Loucy (cell line): Measurements from ENCODE around the gene KIF20B.

Source experiments
- H2AFZ ChIP-seq: fragments of 200-600 bp; sonication (generic); 2 replicates; pipeline ENCODE4 v1.6.0; 2016; ENCODE audit warnings: antibody characterized with exemption, mild to moderate bottlenecking, low read length, moderate library complexity
- H3F3A ChIP-seq: fragments of 200-600 bp; 2 replicates; pipeline ENCODE4 v1.6.0; 2016; ENCODE audit warnings: antibody characterized with exemption, low read depth, mild to moderate bottlenecking
- H3K27me3 ChIP-seq: fragments of 200-600 bp; sonication (generic); 2 replicates; pipeline ENCODE4 v1.6.1; 2014; ENCODE audit warnings: low read length, mild to moderate bottlenecking; ENCODE audit not compliant: insufficient read depth, poor library complexity, severe bottlenecking
- H3K36me3 ChIP-seq: fragments of 200-600 bp; sonication (generic); 2 replicates; pipeline ENCODE4 v1.6.1; 2016; ENCODE audit warnings: low read length; ENCODE audit not compliant: insufficient read depth
- H3K4me1 ChIP-seq: fragments of 200-600 bp; sonication (generic); 2 replicates; pipeline ENCODE4 v1.5.1; 2014; ENCODE audit warnings: low read length, mild to moderate bottlenecking; ENCODE audit not compliant: insufficient read depth, poor library complexity, severe bottlenecking
- H3K4me2 ChIP-seq: fragments of 200-600 bp; sonication (generic); 2 replicates; pipeline ENCODE4 v1.6.0; 2014; ENCODE audit warnings: antibody characterized with exemption, low read length, low read depth, mild to moderate bottlenecking; ENCODE audit not compliant: poor library complexity, severe bottlenecking
- H3K4me3 ChIP-seq: fragments of 200-600 bp; sonication (generic); 2 replicates; pipeline ENCODE4 v1.5.1; 2014; ENCODE audit warnings: low read length, mild to moderate bottlenecking, mixed read lengths; ENCODE audit not compliant: poor library complexity, severe bottlenecking
- H3K79me2 ChIP-seq: fragments of 200-600 bp; sonication (generic); 2 replicates; pipeline ENCODE4 v1.6.1; 2014; ENCODE audit warnings: low read length; ENCODE audit not compliant: insufficient read depth
- H3K9ac ChIP-seq: fragments of 200-600 bp; sonication (generic); 2 replicates; pipeline ENCODE4 v1.6.0; 2014; ENCODE audit warnings: mild to moderate bottlenecking, low read depth, low read length, moderate library complexity; ENCODE audit not compliant: poor library complexity, severe bottlenecking
- H3K9me2 ChIP-seq: fragments of 200-600 bp; sonication (generic); replicated peaks from 2 replicates; pipeline ENCODE4 v1.6.1; 2016; ENCODE audit warnings: low read depth, low read length, mixed read lengths
- H3K9me3 ChIP-seq: fragments of 200-600 bp; sonication (generic); 2 replicates; pipeline ENCODE4 v1.6.1; 2014; ENCODE audit warnings: mild to moderate bottlenecking, antibody characterized with exemption, low read length, low read depth; ENCODE audit not compliant: insufficient read depth
- H4K20me1 ChIP-seq: fragments of 200-600 bp; sonication (generic); 2 replicates; pipeline ENCODE4 v1.6.0; 2014; ENCODE audit warnings: antibody characterized with exemption, low read length, mild to moderate bottlenecking; ENCODE audit not compliant: insufficient read depth, poor library complexity, severe bottlenecking
- CTCF ChIP-seq: fragments of 200-600 bp; sonication (generic); conservative IDR thresholded peaks from 2 replicates; pipeline ENCODE4 v1.5.1; 2014; ENCODE audit warnings: mild to moderate bottlenecking, antibody characterized with exemption, low read length
- EZH2phosphoT487 ChIP-seq: fragments of 200-600 bp; IDR thresholded peaks from 2 replicates; pipeline ENCODE4 v1.6.1; 2018; ENCODE audit warnings: antibody characterized with exemption, mild to moderate bottlenecking, moderate library complexity, borderline replicate concordance

KIF20B gene

GRCh38 chr10:89668386-89669071, 32.9 kb upstream of the KIF20B start:
- H2AFZ ChIP-seq = no peak overlapping the region
- no peaks in the 10 kb centered on the region for H3K27me3 ChIP-seq
- TF ChIP-seq CTCF (no peak), EZH2phosphoT487 (no peak)
- no peaks in the 10 kb centered on the region for H3F3A ChIP-seq
- H3K4me2 ChIP-seq = no peak overlapping the region
- no peaks in the 10 kb centered on the region for H3K9me3 ChIP-seq
- H3K79me2 ChIP-seq = no peaks in the 10 kb centered on the region
- H3K9me2 ChIP-seq = no peaks in the 10 kb centered on the region
- H3K4me1 ChIP-seq = peaks cover 10% of the 10 kb centered on the region
- H3K9ac ChIP-seq = no peak overlapping the region
- H3K4me3 ChIP-seq = no peak overlapping the region
- no peaks in the 10 kb centered on the region for H3K36me3 ChIP-seq
- no peaks in the 10 kb centered on the region for H4K20me1 ChIP-seq

- H3K4me3 ChIP-seq = no peak overlapping the region
- TF ChIP-seq EZH2phosphoT487 (no peak), CTCF (no peak)
These were observed 31.4 kb upstream of the KIF20B start for GRCh38 chr10:89669985-89670384.

GRCh38 chr10:89670926-89671325, 30.5 kb upstream of the KIF20B start:
- Histone ChIP-seq H3K36me3 (no peaks in the 10 kb centered on the region), H3K9me2 (no peaks in the 10 kb centered on the region), H3K79me2 (no peaks in the 10 kb centered on the region), H3K9ac (no peak overlapping the region), H3K27me3 (no peaks in the 10 kb centered on the region), H3K9me3 (no peaks in the 10 kb centered on the region), H3K4me1 (peaks cover 10% of the 10 kb centered on the region), H3F3A (no peaks in the 10 kb centered on the region), H2AFZ (no peak overlapping the region), H3K4me2 (no peak overlapping the region), H4K20me1 (no peaks in the 10 kb centered on the region), H3K4me3 (no peak overlapping the region)
- TF ChIP-seq EZH2phosphoT487 (no peak), CTCF (no peak)

More at GRCh38 chr10:89669985-89670384, 31.4 kb upstream of the KIF20B start:
- Histone ChIP-seq H3K4me1 (peaks cover 10% of the 10 kb centered on the region), H3F3A (no peaks in the 10 kb centered on the region), H2AFZ (no peak overlapping the region), H3K36me3 (no peaks in the 10 kb centered on the region), H3K27me3 (no peaks in the 10 kb centered on the region), H3K9me2 (no peaks in the 10 kb centered on the region), H3K79me2 (no peaks in the 10 kb centered on the region), H3K4me2 (no peak overlapping the region), H3K9ac (no peak overlapping the region), H3K9me3 (no peaks in the 10 kb centered on the region), H4K20me1 (no peaks in the 10 kb centered on the region)
